Right renal pelvis (tissue), 4 donors: ENCODE results near the gene THAP4. TPM values are rescaled to one million over a fixed set of nuclear protein-coding genes. Genes with fewer than 3 reads are reported as not detected.

Experiments used
- DNase-seq, 4 donors: peaks; one replicate each; pipeline ENCODE4 v3.0.0-alpha.2; 2013; ENCODE audit warnings: low read depth in 4 of 4, low spot score in 3 of 4, missing footprints in 1 of 4
- polyA plus RNA-seq, 4 donors: library from polyadenylated mRNA; unstranded; fragments of 120-200 nt; gene quantifications; one replicate each; pipeline ENCODE4 v1.2.1, GENCODE V29; 2013; ENCODE audit not compliant: insufficient read length in 4 of 4

Gene THAP4
- polyA plus RNA-seq, 4 donors: 54.3 to 71.4 (median 59.2) TPM

DNA sequence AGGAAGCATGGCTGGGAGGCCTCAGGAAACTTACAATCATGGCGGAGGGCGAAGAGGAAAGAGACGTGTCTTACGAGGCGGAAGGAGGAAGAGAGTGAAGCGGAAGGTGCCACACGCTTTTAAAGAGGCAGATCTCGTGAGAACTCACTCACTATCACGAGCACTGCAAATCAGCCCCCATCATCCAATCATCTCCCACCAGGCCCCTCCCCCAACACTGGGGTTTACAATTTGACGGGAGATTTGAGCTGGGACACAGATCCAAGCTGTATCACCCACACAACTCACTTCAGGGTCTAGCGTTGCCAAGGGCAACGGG is 83.5 kb downstream of the THAP4 start:
- DNase-seq: no peak

DNA sequence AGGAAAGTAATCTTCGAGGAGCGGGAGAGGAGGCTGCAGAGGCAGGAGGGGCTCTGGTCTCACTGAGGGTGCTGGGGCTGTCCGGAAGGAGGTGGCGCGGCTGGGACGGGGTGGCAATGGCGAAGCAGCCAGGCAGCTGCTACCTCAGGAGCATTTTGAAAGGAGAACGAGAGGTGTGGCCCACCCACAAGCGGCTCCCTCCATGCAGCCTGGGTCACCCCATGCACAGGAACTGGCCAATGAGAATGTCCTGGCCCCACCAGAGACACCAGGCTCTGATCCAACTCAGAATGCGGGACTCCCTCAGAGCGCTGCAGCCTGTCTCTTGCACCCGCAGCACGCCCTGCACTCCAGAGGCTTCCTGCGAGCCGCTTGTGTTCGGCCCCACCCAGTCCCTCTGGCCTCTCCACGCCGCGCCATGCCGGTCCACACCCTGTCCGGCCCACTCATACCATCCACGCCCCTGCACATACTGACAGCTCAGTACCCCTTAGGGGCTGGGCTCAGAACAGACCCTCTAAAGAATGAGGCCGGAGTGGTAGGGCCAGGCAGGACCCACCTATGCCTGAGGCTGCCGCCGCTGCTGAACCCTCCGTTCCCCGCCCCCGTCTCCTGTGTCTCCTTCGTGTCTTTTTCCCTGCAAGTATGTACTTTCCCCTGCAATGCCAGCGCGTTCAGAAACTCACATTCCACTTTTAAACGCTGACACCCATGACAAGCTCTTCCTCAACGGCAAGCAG is 84.8 kb downstream of the THAP4 start:
- no peak for DNase-seq

DNA sequence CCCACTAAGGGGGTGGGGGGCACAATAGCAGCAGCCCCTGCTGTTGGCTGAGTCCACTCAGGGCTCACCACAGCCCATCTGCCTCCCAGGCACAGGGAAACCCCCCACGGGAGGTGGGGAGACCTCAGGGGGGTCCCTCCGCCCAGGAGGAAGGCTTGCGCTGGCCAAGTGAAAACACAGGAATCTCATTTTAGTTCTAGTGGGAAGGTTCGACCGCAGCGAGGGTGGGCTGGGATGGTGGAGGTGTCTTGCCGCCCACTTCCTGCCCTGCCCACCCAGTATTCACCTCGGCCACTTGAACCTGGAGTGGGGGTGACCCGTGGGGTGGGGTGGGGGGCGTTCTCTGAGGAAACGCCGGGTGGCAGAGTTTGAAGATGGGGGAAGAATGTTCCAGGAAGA is 85.4 kb downstream of the THAP4 start:
- no peak for DNase-seq

DNA sequence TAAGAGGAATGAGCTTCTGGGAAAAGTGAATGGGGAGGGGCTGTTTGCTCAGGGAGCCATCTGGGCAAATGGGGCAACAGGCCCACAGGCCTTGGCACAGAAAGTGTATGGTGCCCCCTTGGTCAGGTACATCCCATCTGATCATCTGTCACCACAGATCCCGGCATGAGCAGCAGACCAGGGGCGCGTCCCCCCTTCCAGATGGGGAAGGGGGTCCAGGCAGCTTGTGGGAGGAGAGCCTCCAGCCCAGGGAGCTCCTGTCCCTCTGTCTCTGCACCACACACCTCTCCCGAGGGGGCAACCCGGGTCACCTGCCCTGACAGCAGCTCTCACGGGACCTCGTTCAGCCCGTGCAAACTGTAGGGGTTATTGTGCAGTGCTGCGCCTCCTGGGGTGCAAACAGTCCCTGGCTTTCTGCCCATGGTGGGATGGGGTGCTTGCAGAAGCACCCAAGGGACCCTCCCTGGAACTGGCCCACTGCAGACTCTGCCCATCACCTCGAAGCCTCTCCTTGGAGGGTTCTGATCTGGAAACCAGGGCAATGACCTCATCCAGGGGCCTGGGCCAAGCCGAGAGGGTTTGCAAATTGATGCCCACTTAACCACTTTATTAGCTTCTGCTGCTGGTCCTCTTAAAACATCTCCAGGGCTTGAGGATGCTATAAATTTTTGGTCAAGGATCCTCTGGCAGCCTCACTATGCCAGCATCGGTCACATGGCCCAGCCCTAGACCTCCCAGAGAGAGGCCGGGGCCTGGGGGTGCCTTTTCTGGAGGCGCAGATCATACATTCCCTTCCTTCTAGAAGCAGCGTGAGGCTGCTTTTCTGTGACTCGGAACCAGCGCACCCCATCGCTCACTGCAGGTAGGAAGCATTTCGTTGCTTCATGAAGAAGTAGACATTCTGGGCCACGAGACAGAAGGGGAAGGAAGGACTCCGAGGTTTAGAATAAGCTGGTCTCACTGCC is 86.1 kb downstream of the THAP4 start:
- no peak for DNase-seq

DNA sequence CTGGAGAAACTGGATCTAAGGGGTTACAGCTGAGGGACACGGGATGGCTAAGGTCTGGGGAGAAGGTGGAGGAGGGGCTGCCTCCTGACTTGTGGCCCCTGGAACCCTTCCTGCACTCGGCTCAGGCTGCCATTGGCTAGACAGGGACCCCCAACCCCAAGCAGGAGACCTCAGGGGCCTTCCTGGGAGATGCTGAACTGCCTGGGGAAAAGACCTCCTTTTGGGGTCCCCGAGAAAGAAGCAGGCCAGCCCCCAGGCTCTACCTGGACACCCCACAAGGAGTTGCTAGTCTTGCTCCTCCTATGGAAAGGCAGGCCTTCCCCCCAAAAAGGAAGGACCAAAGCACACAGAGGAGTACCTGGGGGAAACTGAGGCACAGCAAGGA is 88.5 kb downstream of the THAP4 start:
- DNase-seq: no peak

DNA sequence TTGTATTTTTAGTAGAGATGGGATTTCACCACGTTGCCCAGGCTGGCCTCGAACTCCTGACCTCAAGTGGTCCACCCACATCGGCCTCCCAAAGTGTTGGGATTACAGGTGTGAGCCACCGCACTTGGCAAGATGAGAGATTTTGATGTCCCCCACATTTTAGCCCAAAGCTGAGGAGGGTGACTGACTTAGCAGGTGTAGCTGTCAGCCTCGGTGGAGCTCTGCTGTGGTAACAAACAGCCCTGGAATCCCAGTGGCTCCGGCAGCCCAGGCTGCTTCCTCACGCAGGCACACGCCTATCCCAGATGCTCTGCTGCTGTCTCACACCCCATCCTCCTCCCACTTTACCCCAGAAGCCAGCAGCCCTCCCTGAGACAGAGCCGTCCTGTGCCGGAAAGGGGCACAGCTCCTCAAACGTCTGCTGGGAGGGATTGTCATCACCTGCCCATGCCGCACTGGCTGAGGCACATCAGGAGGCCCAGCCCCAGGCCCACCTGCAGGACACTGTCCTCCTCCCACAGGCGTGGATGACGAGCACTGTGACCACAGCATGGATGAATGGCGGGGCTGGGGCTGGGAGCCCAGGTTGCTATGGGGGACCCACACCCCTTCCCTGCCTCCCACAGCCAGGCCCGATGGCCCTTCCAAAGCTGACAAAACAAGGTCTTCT is 89.0 kb downstream of the THAP4 start:
- DNase-seq: no peak

DNA sequence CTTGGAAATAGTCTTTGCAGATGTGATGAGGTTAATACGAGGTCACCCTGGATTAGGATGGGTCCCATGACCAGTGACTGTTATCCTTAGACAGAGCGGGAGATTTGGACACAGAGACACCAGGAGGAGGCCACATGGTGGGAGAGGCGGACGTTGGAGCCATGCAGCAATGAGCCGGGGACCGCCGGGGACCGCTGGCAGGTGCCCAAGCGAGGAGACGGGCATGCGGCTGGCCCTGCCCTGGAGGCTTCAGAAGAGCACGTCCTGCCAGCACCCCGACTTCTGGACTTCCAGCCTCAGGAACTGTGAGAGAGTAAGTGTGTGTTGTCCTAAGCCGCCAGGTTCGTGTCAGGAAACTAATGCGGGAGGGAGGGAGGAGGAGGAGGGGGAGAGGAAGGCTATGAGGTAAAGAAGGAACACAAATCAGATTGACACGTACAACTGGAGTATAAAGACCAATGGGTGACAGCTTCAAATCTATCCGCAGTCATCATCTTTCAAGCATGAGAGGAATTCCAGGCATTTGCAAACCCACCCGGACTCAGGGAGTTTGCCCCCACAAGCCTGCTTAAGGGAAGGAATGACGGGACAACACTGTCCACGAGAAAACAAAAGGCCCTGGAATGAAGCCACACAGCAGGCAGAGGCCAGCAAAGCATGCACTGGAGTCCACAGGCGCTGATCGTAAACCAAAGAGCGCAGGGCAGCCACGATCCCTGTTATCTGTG is 90.0 kb downstream of the THAP4 start:
- no peak for DNase-seq

DNA sequence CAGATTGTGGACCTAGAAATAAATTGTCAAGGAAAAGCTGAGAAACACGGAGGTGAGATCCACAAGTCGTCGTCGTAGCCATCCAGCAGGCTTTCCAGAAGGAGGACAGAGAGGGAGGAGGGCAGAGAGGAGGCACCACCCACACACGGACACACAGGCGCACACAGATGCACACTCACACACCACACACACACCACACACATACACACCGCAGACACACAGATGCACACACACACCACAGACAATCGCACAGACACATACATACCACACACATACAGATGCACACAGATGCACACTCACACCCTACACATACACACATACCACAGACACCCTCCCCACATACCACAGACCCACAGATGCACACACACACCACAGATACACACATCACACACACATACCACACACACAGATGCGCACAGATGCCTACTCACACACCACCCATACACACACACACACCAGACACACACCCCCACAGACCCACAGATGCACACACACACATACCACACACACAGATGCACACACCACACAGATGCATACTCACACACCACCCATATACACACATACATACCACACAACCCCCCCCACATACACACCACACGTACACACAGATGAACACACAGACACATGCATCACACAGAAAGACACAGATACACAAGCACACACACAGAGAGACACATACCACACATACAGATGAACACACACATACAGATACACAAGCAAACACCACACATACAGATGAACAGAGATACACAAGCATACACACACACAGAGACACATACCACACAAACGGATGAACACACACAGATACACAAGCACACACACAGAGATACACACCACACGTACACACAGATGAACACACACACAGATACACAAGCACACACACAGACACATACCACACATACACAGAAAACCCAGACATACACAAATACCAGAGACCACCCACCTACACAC is 91.2 kb downstream of the THAP4 start:
- DNase-seq: no peak

DNA sequence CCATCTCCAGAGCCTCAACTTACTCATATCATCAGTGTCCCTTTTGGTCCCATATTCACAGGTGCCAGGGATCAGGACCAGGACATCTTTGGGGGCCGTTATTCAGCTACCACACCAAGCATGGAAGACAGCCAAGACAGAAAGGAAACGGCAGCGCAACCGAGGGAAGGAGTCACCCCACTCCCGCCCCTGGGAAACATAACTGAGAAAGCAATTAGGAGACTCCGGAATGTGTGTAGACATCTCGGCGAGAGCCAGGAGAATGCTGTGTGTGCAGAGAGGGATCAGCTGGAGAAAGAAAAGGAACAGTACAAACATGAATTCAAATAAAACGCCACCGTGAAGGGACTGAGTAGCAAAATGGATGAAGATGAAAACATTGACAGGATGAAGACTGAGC is 91.9 kb downstream of the THAP4 start:
- DNase-seq: no peak

DNA sequence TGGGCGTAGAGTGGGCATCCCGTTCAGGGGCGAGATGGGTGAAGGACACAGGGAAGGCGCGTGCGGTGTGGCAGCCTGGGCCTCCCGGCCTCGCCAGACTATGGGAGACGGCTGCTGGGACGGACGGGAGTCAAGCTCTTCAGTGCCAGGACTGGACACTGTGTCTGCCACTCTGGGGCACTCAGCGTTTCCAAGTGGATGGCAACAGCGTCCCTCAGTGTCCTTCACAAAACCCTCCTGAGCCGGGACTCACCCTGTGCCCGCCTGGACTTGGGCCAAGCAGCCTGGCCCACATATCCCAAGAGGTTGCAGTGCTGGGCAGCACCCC is 94.7 kb downstream of the THAP4 start:
- DNase-seq: no peak

DNA sequence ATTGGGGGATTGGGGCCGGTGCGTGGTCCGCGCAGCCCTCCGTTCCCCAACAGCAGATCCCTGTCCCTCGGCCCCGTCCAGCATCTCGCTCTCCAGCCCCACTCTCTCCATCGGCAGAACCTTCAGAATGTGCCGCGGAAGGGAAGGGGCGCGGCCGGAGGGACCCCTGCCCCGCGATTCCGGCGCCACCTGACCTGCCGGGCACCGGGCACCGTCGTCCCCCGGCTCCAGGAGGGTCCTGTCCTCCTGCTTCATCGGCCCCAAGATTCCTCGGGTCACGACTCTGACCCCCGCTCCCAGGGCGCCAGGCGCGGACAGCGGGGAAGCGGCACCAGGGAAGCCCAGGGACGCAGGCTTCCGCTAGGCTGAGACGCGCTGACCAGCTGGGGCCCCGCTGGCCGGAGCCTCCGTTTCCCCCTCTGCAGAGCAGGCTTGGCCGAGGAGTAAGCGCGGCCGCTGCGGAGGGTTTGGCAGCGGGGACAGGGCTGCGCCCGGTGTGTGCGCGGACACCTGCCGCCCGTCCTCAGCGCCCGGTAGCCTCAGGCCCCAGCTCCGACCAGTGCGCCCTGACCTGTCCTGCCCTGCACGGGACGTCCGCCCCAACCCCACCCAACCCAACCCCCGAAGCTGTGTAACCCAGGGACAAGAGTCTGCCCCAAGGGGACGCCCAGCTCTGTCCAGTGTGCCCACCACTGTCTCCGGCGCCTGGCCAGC is 95.2 kb downstream of the THAP4 start:
- no peak for DNase-seq

DNA sequence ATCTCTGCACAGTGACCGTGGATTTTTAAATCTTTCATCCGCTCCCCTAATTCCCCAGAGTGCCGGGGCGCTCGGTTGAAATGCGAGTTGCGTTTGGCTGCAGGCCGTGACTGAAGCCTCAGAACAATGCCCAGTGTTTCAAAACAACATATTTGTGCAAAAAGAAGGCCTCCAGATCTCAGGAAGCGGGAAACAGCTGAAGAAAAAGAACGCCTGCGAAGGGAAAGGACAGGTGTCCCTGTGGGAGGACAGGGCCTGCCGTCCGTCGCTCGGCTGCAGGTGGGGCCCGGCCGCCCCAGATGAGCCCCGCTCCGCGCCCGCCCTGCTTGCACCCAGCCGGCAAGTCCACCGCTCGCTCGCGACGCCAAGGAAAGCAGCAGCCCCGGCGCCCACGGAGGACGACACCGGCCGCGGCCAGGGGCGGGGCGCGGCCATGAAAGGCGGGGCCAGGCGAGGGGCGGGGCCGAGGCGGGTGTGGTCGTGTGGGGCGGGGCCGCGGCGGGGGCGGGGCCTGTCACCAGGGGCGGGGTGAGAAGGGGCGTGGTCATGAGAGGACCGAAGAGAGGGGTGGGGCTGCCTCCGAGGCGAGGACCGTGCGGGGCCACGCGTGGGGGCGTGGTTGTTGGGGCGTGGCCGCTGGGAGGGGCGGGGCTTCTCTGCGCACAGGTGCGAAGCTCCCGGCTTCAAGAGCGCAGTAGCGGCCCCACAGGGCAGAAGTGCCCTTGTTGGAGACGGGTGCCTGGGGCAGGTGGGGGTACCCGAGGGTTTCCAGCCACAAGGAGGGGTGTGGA is 96.0 kb downstream of the THAP4 start:
- DNase-seq: no peak

DNA sequence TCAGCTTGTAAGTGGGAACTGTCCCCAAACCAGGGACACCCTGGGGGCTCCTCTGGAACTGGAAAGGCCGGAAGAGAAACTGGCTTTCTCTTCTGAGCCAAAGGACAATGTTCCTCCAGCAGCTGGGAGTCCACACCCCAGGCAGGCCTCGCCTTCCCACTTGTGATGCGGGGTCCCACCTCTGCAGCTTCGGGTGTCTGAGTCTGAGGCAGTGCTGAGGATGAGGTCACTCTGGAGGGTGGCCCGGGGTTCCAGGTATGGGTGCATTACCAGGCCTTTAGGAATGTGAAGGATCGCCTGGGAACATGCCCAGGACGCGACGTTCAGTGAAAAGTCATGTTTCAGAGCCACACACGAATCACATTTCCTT is 96.6 kb downstream of the THAP4 start:
- DNase-seq: no peak

DNA sequence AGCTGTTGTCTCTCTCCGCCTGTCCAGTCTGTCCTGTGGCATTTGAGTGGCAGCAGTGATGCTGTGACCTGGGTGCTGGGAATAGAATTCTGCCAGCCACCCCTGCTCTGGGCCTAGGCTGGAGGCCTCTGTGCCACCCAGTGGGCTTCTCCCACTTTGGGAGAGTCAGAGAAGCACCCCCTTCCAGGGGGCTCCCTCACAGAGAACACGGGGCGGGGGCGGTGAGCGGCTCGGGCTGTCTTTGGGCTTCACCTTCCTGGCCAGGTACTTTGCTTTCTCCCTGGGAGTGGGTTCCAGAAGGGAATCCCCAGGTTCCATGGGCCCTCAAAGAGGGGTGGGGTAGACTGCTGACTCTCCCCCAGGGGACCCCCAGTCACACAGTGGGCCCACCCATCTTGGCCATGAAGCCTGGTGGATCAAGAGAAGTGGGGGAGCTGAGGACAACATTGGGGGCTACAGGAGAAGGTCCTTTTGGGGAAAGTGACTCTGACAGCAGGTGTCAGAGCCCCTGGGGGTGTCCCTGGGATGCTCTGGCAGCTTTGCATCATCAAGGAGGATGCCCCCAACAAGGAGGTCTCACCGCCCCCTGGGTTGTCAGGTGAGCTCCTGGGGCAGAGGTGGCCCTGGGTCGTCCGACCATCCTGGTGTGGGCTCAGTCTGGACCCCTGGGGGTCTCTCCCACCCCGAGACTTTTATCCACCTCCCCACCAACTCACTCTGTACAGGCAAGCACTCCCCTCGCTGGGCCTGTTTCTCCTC is 97.2 kb downstream of the THAP4 start:
- no peak for DNase-seq

DNA sequence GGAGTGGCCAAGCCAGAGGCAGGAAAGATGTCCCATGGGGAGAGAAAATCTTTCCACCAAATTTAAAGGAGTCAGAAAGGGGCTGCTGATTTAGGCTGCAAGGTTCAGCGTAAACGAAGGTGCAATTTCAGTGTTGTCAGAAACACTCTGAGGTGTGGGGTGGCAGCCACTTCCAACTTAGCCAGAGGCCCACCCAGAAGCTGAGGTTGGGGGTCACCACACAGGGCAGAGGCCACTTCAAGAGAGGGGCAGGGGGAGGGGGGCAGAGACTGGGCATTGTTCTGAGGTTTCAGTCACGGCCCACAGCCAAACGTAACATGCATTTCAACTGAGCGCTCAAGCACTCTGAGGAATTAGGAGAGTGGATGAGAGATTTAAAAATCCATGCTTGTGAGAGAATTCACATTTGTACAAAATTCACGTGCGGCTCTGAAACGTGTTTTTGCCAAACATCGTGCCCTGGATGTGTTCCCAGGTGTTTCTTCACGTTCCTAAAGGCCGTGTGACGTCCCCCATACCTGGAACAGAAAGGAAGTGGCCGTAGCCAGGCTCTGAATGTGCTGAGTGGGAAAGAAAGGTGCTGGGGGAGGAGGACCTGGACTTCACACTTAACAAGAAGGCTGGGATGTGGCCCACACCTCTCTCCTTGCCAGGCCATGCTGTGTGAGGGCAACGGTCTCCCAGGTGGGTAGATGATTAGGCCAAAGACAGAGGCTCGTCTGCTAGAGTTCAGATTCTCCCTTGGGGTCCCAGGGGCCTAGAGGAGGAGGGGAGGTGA is 97.9 kb downstream of the THAP4 start:
- DNase-seq: no peak

DNA sequence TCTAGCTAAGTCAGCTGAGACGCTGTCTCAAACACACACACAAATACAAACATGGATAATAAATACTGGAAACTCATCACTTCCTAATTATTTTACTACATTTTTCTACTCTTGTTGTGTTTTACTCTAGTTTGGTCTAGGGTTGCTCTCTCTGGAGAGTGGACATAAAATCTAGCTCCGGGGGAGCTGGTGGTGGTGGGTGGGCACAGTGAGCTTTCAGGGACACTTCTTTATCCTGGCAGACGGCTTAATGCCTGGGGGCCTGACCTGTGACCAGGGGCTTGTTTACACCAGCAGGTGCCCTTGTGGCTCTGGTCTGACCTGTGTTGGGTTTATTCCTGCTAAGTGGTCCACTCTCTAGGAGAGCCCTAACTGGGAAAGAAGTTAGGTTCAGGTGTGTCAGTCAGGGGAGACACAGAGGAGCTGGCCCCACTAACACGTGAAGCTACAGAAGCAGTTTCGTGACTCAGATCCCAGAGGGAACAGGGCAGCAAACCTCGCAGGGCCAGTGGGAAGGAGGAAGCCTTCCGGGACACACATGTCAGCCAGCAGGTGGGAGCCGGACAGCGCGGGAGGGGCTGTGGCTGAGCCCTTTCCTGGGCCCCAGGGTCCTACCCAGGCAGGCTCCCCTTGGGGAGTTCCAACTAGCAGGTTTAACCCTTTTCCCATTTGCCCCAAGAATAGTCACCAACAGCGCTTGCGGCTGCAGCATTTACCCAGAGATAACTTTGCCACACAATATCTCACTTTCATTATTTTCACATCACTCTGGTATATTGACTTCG is 100.9 kb downstream of the THAP4 start:
- DNase-seq: no peak
